Globus pallidus (tissue), 1 donor: ENCODE results near the gene SPEG.
A peak's percentile ranks its signal among the peaks of the same experiment; 100 is the strongest.

Source experiments
- DNase-seq: peaks from one replicate; pipeline ENCODE4 v3.0.0-alpha.2; 2015; ENCODE audit warnings: low spot score

SPEG gene

DNA sequence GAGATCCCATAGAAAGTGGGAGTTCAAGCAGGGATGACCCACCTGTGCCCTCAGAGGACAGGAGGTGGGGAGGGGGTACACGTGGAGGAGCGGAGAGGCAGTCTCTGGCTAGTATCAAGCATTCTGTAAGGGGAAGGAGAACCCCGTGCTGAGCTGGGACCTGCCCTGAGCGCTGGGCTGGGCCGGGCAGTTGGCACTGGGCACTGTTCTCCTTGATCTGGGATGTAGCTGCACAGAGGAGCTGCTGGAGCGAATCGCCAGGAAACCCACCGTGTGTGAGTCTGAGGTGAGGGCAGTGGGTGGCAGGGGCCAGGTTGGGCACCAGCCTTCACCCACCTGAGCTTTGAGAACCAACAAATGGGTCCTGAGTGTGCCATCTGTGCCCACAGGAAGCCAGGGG, 44.3 kb downstream of the SPEG start:
- DNase-seq, result no peak

- DNase-seq, result no peak
Observed at GRCh38 chr2:219480004-219480403, 45.4 kb downstream of the SPEG start.

DNA sequence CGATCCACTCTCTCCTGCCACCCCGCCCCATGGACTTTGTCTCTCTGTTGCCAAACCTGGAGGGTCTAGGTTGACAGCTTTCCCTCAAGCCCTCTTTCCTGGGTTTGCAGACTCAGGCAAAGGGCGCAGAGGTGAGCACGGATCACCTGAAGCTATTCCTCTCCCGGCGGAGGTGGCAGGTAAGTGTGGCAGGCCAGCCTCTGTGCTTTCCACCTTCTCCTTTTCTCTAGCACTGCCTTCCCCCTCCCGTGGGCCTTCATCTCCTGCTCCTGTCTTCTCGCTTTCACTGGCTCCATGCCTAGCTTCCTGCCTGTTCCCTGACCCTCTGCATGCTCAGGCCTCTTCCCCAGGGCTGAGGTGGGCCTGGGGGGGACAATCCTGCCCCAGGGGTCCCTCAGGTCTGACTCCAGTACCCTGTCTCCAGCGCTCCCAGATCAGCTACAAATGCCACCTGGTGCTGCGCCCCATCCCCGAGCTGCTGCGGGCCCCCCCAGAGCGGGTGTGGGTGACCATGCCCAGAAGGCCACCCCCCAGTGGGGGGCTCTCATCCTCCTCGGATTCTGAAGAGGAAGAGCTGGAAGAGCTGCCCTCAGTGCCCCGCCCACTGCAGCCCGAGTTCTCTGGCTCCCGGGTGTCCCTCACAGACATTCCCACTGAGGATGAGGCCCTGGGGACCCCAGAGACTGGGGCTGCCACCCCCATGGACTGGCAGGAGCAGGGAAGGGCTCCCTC, 48.2 kb downstream of the SPEG start:
- no peak for DNase-seq

DNA sequence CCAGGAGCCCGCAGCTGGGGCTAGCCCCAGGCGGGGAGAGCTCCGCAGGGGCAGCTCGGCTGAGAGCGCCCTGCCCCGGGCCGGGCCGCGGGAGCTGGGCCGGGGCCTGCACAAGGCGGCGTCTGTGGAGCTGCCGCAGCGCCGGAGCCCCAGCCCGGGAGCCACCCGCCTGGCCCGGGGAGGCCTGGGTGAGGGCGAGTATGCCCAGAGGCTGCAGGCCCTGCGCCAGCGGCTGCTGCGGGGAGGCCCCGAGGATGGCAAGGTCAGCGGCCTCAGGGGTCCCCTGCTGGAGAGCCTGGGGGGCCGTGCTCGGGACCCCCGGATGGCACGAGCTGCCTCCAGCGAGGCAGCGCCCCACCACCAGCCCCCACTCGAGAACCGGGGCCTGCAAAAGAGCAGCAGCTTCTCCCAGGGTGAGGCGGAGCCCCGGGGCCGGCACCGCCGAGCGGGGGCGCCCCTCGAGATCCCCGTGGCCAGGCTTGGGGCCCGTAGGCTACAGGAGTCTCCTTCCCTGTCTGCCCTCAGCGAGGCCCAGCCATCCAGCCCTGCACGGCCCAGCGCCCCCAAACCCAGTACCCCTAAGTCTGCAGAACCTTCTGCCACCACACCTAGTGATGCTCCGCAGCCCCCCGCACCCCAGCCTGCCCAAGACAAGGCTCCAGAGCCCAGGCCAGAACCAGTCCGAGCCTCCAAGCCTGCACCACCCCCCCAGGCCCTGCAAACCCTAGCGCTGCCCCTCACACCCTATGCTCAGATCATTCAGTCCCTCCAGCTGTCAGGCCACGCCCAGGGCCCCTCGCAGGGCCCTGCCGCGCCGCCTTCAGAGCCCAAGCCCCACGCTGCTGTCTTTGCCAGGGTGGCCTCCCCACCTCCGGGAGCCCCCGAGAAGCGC, 49.1 kb downstream of the SPEG start:
- DNase-seq, result no peak

- no peak for DNase-seq
Observed at GRCh38 chr2:219484343-219485200, 49.9 kb downstream of the SPEG start.

GRCh38 chr2:219485201-219485580, 50.5 kb downstream of the SPEG start:
- DNase-seq, result no peak

- no peak for DNase-seq
Observed at GRCh38 chr2:219486380-219486959, 51.8 kb downstream of the SPEG start.

DNA sequence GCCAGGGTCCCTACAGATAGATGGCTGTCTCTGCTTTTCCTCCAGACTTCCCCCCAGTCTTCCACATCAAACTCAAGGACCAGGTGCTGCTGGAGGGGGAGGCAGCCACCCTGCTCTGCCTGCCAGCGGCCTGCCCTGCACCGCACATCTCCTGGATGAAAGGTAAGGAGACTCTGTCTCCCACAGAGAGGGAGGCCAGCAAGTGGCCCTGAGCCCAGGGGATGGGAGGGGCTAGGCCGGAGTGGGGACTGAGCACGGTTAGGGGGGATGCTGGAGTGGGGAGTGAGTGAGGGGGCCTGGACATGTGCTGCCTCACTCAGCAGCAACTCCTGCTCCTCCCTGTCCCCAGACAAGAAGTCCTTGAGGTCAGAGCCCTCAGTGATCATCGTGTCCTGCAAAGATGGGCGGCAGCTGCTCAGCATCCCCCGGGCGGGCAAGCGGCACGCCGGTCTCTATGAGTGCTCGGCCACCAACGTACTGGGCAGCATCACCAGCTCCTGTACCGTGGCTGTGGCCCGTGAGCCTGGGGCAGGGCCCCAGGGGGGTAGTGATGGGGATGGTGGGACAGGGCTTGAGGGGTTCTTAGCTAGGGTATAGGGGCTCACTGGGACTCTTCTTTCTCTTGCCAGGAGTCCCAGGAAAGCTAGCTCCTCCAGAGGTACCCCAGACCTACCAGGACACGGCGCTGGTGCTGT, 53.7 kb downstream of the SPEG start:
- no peak for DNase-seq

DNA sequence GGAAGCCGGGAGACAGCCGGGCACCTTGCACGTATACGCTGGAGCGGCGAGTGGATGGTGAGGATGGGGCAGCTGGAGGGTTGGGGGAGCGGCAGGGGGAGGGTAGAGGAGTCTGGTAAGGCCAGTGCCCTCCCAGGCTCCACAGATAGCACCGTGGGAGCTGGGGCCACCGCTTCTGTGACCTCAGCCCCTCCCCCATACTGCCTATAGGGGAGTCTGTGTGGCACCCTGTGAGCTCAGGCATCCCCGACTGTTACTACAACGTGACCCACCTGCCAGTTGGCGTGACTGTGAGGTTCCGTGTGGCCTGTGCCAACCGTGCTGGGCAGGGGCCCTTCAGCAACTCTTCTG, 54.2 kb downstream of the SPEG start:
- no peak for DNase-seq

DNA sequence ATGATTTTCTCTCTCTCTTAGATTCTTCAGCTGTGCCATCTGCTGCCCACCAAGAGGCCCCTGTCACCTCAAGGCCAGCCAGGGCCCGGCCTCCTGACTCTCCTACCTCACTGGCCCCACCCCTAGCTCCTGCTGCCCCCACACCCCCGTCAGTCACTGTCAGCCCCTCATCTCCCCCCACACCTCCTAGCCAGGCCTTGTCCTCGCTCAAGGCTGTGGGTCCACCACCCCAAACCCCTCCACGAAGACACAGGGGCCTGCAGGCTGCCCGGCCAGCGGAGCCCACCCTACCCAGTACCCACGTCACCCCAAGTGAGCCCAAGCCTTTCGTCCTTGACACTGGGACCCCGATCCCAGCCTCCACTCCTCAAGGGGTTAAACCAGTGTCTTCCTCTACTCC, 54.7 kb downstream of the SPEG start:
- no peak for DNase-seq

- DNase-seq, result no peak
Observed at GRCh38 chr2:219490186-219490585, 55.5 kb downstream of the SPEG start.

- DNase-seq, result no peak
Observed at GRCh38 chr2:219490600-219491130, 56.0 kb downstream of the SPEG start.

DNA sequence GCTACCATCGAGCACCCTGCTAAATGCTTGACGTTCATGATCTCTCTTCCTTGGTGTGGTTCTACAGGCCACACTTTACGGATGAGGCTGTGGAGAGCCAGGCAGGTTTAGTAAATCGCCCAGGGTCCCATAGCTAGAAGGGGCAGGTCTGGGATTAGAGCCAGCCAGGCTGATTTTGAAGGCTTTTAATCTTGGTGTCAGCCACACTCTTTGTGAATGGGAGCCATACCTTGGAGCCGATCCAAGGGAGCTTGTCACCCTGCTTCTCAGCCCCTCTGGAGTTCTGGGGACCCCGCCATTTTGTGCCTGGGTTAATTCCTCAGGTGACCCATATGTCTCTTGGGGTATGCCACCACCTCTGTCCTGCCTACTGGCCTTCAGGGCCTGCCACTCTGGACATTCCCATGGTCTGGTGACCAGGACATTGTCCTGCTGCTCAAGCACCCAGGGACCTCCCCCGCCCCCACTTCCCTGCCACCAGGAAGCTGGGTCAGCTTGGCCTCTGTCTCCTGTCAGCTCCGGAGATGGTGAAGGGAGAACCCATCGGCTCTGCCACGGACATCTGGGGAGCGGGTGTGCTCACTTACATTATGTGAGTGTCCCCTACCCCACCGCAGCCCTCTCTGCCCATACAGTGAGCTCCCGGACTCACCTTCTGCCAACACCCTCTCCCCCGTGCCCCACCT, 56.8 kb downstream of the SPEG start:
- DNase-seq, result no peak

GRCh38 chr2:219492575-219492974, 57.9 kb downstream of the SPEG start:
- no peak for DNase-seq

GRCh38 chr2:219493086-219493485, 58.4 kb downstream of the SPEG start:
- DNase-seq, result no peak

DNA sequence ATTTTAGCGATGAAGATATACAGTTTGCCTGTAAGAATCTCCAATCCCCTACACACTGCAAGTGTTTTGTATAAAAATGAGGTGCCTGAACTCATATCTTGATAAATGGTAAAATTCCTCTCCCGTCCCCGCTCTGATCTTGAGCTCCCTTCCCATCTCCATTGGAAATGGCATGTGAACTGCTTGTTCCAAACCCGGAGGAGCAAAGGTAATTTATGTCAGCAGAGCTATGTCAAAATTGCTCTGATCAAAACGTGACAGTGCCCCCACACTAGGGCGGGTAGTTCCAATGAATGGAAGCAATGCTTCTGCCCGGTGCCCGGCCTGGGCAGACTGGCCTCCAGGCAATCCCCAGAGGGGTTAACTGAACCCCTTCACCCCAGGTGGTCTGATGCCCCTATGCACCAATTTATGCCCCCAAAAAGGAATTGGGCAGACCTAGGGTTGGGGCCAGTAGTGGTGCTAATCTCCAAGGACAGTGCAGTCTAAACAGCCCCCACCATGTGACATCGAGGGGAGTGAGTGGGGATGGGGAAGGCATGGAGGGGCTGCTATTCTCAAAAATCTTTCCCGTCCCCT, 60.4 kb downstream of the SPEG start:
- DNase-seq, result no peak

DNA sequence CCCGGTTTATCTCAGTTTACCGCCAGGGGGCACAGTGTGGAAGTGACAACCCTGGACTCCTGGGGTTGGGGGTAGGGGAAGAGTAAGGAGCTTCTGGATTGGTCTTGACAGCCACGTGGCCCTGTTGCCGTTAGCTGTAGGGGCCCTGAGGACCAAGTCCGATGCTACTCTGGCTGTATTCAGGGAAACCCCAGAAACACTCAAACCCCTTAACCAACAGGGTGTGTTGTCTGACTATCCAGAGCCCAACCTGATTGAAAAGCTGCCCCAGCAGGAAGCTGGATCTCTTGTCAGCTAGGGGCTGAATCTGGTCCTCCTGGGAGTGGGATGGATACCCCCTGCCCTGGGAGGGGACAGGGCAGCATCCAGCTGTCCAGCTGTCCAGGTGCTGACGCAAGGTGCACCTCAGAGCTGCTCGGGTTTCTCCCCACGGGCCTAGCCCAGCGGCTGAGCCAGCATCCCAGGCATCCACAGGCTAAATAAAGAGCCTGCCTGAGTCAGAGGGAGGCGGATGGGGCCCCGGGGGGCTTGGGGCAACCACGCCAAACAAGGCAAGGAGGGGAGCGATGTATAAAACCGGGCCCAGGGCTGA, 61.0 kb downstream of the SPEG start:
- DNase-seq, result peak; percentile 47

GRCh38 chr2:219496247-219496824, 61.7 kb downstream of the SPEG start:
- DNase-seq, result no peak

GRCh38 chr2:219496825-219497494, 62.3 kb downstream of the SPEG start:
- no peak for DNase-seq
